ENCODE results near the gene POLH.
"Not testable (repeated sequence)": the region's sequence is repeated elsewhere in the genome, so short reads cannot be mapped to it uniquely, and the experiment has no call there.

POLH gene

DNA sequence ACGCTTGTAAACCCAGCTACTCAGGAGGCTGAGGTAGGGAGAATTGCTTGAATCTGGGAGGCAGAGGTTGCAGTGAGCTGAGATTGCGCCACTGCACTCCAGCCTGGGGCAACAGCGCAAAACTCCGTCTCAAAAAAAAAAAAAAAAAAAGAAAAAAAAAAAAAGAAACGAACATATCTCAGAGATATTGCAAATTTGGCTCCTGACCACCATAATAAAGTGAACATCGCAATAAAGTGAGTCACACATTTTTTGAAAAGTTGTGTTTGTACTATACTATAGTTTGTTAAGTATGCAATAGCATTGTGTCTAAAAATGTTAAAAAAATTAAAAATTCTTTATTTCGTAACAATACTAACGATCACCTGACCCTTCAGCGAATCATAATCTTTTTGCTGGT lies 82.2 kb downstream of the POLH start:
- no peak for DNase-seq (ENCODE audit: low read depth, low spot score)
- in situ Hi-C loops (cut with HindIII; ENCODE audit: low sequenced_read_pairs) = no loop called here
- H3K4me3 ChIP-seq (ENCODE audit: low read depth, low read length) = no peak overlapping the region
- TF ChIP-seq, protein P1, sequence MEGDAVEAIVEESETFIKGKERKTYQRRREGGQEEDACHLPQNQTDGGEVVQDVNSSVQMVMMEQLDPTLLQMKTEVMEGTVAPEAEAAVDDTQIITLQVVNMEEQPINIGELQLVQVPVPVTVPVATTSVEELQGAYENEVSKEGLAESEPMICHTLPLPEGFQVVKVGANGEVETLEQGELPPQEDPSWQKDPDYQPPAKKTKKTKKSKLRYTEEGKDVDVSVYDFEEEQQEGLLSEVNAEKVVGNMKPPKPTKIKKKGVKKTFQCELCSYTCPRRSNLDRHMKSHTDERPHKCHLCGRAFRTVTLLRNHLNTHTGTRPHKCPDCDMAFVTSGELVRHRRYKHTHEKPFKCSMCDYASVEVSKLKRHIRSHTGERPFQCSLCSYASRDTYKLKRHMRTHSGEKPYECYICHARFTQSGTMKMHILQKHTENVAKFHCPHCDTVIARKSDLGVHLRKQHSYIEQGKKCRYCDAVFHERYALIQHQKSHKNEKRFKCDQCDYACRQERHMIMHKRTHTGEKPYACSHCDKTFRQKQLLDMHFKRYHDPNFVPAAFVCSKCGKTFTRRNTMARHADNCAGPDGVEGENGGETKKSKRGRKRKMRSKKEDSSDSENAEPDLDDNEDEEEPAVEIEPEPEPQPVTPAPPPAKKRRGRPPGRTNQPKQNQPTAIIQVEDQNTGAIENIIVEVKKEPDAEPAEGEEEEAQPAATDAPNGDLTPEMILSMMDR (IDR thresholded peaks at IDR 0.05; ENCODE audit: low read depth, low read length) = no peak

DNA sequence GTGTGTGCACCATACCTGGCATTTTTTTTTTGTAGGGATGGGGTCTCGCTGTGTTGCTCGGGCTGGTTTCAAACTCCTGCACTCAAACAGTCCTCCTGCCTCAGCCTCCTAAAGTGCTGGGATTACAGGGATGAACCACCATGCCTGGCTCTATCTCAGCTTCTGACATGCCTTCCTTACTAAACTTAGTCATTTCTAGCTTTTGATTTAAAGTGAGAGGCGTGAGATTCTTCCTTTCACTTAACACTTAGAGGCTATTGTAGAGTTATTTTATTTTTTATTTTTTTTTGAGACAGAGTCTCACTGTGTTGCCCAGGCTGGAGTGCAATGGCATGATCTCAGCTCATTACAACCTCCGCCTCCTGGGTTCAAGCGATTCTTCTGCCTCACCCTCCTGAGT lies 87.0 kb downstream of the POLH start:
- in situ Hi-C loops (cut with HindIII; ENCODE audit: low sequenced_read_pairs); H3K4me3 ChIP-seq (ENCODE audit: low read depth, low read length); DNase-seq (ENCODE audit: low read depth, low spot score): not testable (repeated sequence)
